ENCODE data around the gene PLXNA2. TPM values are rescaled to one million over a fixed set of nuclear protein-coding genes. Genes with fewer than 3 reads are reported as not detected.

The PLXNA2 gene
- polyA plus RNA-seq, 1 of the 3 experiments (the other 2 are of a cell fraction), result 8.5 TPM

DNA sequence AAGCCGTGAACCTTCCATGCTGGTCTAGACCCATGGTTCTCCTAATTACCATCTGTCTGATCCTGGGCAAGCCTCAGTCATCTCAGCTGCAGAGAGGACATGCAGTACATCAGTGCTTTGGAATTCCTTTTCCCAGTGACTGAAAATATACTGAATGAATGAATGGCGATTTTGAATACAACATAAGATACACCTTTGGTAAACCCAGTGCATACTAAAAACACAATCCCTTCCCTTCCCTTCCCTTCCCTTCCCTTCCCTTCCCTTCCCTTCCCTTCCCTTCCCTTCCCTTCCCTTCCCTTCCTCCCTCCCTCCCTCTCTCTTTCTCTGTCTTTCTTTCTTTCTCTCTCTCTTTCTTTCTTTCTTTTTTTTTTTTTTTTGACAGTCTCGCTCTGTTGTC lies 21.3 kb upstream of the PLXNA2 start:
- TF ChIP-seq JUND (IDR thresholded peaks at IDR 0.05), result no peak
- no peak for TF ChIP-seq ELF1 (IDR thresholded peaks at IDR 0.05)
- no peak for TF ChIP-seq RFX5 (IDR thresholded peaks at IDR 0.05; ENCODE audit: low read length)
- TF ChIP-seq SMC3 (IDR thresholded peaks at IDR 0.05; ENCODE audit: low read depth, low read length), result no peak
- no peak for TF ChIP-seq CHD2 (IDR thresholded peaks at IDR 0.05; ENCODE audit: low read length, partially characterized antibody)
- no peak for TF ChIP-seq RXRA (IDR thresholded peaks at IDR 0.05; ENCODE audit: borderline replicate concordance, low read depth)
- no peak for TF ChIP-seq MEF2A (IDR thresholded peaks at IDR 0.05; ENCODE audit: borderline replicate concordance, low read depth)
- TF ChIP-seq NFIC (IDR thresholded peaks at IDR 0.05; ENCODE audit: borderline replicate concordance), result no peak
- no peak for TF ChIP-seq TEAD4 (IDR thresholded peaks at IDR 0.05; ENCODE audit: borderline replicate concordance, insufficient read depth)
- TF ChIP-seq GATA2 (CRISPR knock-in tag; IDR thresholded peaks at IDR 0.05), result no peak
- TF ChIP-seq, protein P1, sequence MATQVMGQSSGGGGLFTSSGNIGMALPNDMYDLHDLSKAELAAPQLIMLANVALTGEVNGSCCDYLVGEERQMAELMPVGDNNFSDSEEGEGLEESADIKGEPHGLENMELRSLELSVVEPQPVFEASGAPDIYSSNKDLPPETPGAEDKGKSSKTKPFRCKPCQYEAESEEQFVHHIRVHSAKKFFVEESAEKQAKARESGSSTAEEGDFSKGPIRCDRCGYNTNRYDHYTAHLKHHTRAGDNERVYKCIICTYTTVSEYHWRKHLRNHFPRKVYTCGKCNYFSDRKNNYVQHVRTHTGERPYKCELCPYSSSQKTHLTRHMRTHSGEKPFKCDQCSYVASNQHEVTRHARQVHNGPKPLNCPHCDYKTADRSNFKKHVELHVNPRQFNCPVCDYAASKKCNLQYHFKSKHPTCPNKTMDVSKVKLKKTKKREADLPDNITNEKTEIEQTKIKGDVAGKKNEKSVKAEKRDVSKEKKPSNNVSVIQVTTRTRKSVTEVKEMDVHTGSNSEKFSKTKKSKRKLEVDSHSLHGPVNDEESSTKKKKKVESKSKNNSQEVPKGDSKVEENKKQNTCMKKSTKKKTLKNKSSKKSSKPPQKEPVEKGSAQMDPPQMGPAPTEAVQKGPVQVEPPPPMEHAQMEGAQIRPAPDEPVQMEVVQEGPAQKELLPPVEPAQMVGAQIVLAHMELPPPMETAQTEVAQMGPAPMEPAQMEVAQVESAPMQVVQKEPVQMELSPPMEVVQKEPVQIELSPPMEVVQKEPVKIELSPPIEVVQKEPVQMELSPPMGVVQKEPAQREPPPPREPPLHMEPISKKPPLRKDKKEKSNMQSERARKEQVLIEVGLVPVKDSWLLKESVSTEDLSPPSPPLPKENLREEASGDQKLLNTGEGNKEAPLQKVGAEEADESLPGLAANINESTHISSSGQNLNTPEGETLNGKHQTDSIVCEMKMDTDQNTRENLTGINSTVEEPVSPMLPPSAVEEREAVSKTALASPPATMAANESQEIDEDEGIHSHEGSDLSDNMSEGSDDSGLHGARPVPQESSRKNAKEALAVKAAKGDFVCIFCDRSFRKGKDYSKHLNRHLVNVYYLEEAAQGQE (IDR thresholded peaks at IDR 0.05; ENCODE audit: low read depth, low read length), result no peak
- ChIA-PET POLR2A (no interaction called here), CTCF (interaction anchor here (1.3 kb wide), 1 partner anchor 21 kb away, joined by 5 read pairs; no protein-coding TSS in a partner anchor)
- no peak for DNase-seq
- H3K9me2 ChIP-seq, result no peaks in the 10 kb centered on the region
- peaks cover 7% of the 10 kb centered on the region; the same call in 1 of the 2 replicates for H3K9me3 ChIP-seq
- H3K4me3 ChIP-seq (ENCODE audit: low read depth in 2 of 2, low read length in 1 of 2), result no peak overlapping the region
- H3F3A ChIP-seq (replicated peaks; ENCODE audit: insufficient read depth), result no peaks in the 10 kb centered on the region
- H3K4me1 ChIP-seq (ENCODE audit: control insufficient read depth in 1 of 2, insufficient read depth in 2 of 2, low read depth in 1 of 2, low read length in 1 of 2), result peaks cover 0 to 37% of the 10 kb centered on the region in 2 experiments; a peak in 2 of 4 replicates
- H3K27me3 ChIP-seq (ENCODE audit: insufficient read depth), result peaks cover 18% of the 10 kb centered on the region; the same call in 1 of the 2 replicates
- H3K27ac ChIP-seq (ENCODE audit: low read depth in 2 of 2, low read length in 1 of 2), result no peak overlapping the region
- no peak overlapping the region for H3K9ac ChIP-seq
- H4K20me1 ChIP-seq (ENCODE audit: insufficient read depth), result no peaks in the 10 kb centered on the region
- no peak overlapping the region for H3K4me2 ChIP-seq
- no peaks in the 10 kb centered on the region for H3K79me2 ChIP-seq (ENCODE audit: insufficient read depth)
- no peaks in the 10 kb centered on the region for H3K36me3 ChIP-seq (replicated peaks in 1 of 2; ENCODE audit: control insufficient read depth in 1 of 2, insufficient read depth in 2 of 2, low read length in 1 of 2)
- no peak overlapping the region for H2AFZ ChIP-seq (ENCODE audit: low read depth)
- WGBS (ENCODE audit: low lambda C conversion rate), result 68% methylated on average over 3 of the region's 3 CpGs

DNA sequence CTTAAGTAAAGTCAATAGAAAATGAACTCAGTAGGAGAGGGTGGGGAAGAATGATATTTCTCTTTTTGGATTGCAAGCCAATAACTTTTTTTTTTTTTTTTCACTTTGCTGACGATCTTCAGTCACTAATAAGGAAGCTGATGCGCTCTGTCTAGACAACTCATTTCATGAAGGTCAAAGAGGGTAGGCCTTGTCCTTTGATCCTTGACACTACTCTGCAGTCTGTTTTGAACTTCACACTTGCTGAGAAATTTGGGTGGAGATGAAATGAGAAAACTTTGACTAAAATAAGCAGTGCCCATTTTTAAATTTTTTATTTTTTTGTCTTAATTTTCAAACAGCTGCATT lies 20.9 kb upstream of the PLXNA2 start:
- H2AFZ ChIP-seq (ENCODE audit: low read depth), result no peak overlapping the region
- peak overlapping the region in 1 of 2 experiments; percentile 27; a peak in 1 of 4 replicates for H3K27ac ChIP-seq (ENCODE audit: low read depth in 2 of 2, low read length in 1 of 2)
- POLR2A ChIA-PET, result no interaction called here
- no peaks in the 10 kb centered on the region for H4K20me1 ChIP-seq (ENCODE audit: insufficient read depth)
- H3K4me1 ChIP-seq (ENCODE audit: control insufficient read depth in 1 of 2, insufficient read depth in 2 of 2, low read depth in 1 of 2, low read length in 1 of 2), result peaks cover 0 to 33% of the 10 kb centered on the region in 2 experiments; a peak in 2 of 4 replicates
- TF ChIP-seq, protein P2, sequence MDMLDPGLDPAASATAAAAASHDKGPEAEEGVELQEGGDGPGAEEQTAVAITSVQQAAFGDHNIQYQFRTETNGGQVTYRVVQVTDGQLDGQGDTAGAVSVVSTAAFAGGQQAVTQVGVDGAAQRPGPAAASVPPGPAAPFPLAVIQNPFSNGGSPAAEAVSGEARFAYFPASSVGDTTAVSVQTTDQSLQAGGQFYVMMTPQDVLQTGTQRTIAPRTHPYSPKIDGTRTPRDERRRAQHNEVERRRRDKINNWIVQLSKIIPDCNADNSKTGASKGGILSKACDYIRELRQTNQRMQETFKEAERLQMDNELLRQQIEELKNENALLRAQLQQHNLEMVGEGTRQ (IDR thresholded peaks at IDR 0.05; ENCODE audit: borderline replicate concordance, low read depth, low read length), result no peak
- TF ChIP-seq EP300 (IDR thresholded peaks at IDR 0.05; ENCODE audit: borderline replicate concordance in 1 of 2, low read depth in 1 of 2, low read length in 1 of 2), result no peak
- TF ChIP-seq, protein P1 (IDR thresholded peaks at IDR 0.05; ENCODE audit: low read depth, low read length), result no peak
- no peak for TF ChIP-seq ELF1 (IDR thresholded peaks at IDR 0.05)
- TF ChIP-seq, protein P3, sequence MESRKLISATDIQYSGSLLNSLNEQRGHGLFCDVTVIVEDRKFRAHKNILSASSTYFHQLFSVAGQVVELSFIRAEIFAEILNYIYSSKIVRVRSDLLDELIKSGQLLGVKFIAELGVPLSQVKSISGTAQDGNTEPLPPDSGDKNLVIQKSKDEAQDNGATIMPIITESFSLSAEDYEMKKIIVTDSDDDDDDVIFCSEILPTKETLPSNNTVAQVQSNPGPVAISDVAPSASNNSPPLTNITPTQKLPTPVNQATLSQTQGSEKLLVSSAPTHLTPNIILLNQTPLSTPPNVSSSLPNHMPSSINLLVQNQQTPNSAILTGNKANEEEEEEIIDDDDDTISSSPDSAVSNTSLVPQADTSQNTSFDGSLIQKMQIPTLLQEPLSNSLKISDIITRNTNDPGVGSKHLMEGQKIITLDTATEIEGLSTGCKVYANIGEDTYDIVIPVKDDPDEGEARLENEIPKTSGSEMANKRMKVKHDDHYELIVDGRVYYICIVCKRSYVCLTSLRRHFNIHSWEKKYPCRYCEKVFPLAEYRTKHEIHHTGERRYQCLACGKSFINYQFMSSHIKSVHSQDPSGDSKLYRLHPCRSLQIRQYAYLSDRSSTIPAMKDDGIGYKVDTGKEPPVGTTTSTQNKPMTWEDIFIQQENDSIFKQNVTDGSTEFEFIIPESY (IDR thresholded peaks at IDR 0.05; ENCODE audit: borderline replicate concordance, low read depth), result no peak
- no peak for TF ChIP-seq TEAD4 (IDR thresholded peaks at IDR 0.05; ENCODE audit: borderline replicate concordance, insufficient read depth)
- no peak for TF ChIP-seq GATA2 (CRISPR knock-in tag; IDR thresholded peaks at IDR 0.05)
- no peak for TF ChIP-seq YY1 (IDR thresholded peaks at IDR 0.05; ENCODE audit: low read depth)
- TF ChIP-seq EZH2phosphoT487 (IDR thresholded peaks at IDR 0.05; ENCODE audit: borderline replicate concordance, low read depth), result no peak
- no peak for TF ChIP-seq RXRA (IDR thresholded peaks at IDR 0.05; ENCODE audit: borderline replicate concordance, low read depth)
- H3K4me2 ChIP-seq, result no peak overlapping the region
- H3K36me3 ChIP-seq (replicated peaks in 1 of 2; ENCODE audit: control insufficient read depth in 1 of 2, insufficient read depth in 2 of 2, low read length in 1 of 2), result no peaks in the 10 kb centered on the region
- no peak for DNase-seq
- H3F3A ChIP-seq (replicated peaks; ENCODE audit: insufficient read depth), result no peaks in the 10 kb centered on the region
- peaks cover 14% of the 10 kb centered on the region; the same call in 1 of the 2 replicates for H3K27me3 ChIP-seq (ENCODE audit: insufficient read depth)
- peaks cover 8% of the 10 kb centered on the region; the same call in 1 of the 2 replicates for H3K9me3 ChIP-seq
- WGBS (ENCODE audit: low lambda C conversion rate), result 52% methylated on average over 2 of the region's 2 CpGs
- H3K79me2 ChIP-seq (ENCODE audit: insufficient read depth), result no peaks in the 10 kb centered on the region
- H3K9me2 ChIP-seq, result no peaks in the 10 kb centered on the region
- H3K9ac ChIP-seq, result no peak overlapping the region
- CTCF ChIA-PET, result interaction anchor here (1.3 kb wide), 1 partner anchor 20 kb away, joined by 5 read pairs; no protein-coding TSS in a partner anchor
- no peak overlapping the region for H3K4me3 ChIP-seq (ENCODE audit: low read depth in 2 of 2, low read length in 1 of 2)

Data from SK-N-SH (cell line).